Liver (tissue), 9 donors: Measurements from ENCODE around the gene JAGN1. TPM values are rescaled to one million over a fixed set of nuclear protein-coding genes. Genes with fewer than 3 reads are reported as not detected.
"Not testable (repeated sequence)": the region's sequence is repeated elsewhere in the genome, so short reads cannot be mapped to it uniquely, and the experiment has no call there.

Experiments
- DNase-seq: peaks from one replicate; pipeline ENCODE4 v3.0.0-alpha.2; 2017; ENCODE audit warnings: low spot score
- H3K27ac ChIP-seq, 2 donors: one replicate each; pipeline ENCODE4 v1.7.0; 2013; ENCODE audit warnings: inconsistent platforms in 2 of 2, low read length in 2 of 2, control low read depth in 1 of 2, low read depth in 1 of 2, mild to moderate bottlenecking in 1 of 2
- H3K27me3 ChIP-seq, 4 donors: one replicate each; pipeline versions ENCODE4 v1.6.1 to v1.7.0; 2013; ENCODE audit warnings: low read length in 3 of 4, inconsistent platforms in 1 of 4, mild to moderate bottlenecking in 1 of 4, moderate library complexity in 1 of 4; ENCODE audit not compliant: control insufficient read depth in 4 of 4, insufficient read depth in 4 of 4
- H3K36me3 ChIP-seq, 4 donors: one replicate each; pipeline versions ENCODE4 v1.6.1 to v1.7.0; 2013; ENCODE audit warnings: low read length in 3 of 4, mild to moderate bottlenecking in 3 of 4, low read depth in 1 of 4, moderate library complexity in 1 of 4; ENCODE audit not compliant: control insufficient read depth in 4 of 4, insufficient read depth in 3 of 4
- H3K4me1 ChIP-seq, 4 donors: one replicate each; pipeline versions ENCODE4 v1.6.1 to v1.7.0; 2013; ENCODE audit warnings: low read length in 3 of 4, mild to moderate bottlenecking in 3 of 4, moderate library complexity in 1 of 4; ENCODE audit not compliant: control insufficient read depth in 4 of 4, insufficient read depth in 4 of 4
- H3K4me3 ChIP-seq, 3 donors: one replicate each; pipeline versions ENCODE4 v1.6.1 to v1.7.0; 2013; ENCODE audit warnings: low read length in 3 of 3, control low read depth in 1 of 3, low read depth in 1 of 3, mild to moderate bottlenecking in 1 of 3
- H3K9ac ChIP-seq, 2 donors: one replicate each; pipeline ENCODE4 v1.7.0; 2013; ENCODE audit warnings: low read length in 2 of 2, mild to moderate bottlenecking in 2 of 2, moderate library complexity in 2 of 2, control low read depth in 1 of 2, low read depth in 1 of 2
- H3K9me3 ChIP-seq, 4 donors: one replicate each; pipeline versions ENCODE4 v1.6.1 to v1.7.0; 2013; ENCODE audit warnings: low read length in 3 of 4; ENCODE audit not compliant: control insufficient read depth in 4 of 4
- ATF3 ChIP-seq: IDR thresholded peaks from 2 replicates; pipeline ENCODE4 v1.6.1; 2016; ENCODE audit warnings: antibody characterized with exemption
- GABPA ChIP-seq, 2 donors: IDR thresholded peaks in 1 of 2; conservative IDR thresholded peaks in 1 of 2; 2 replicates each; pipeline ENCODE4 v1.6.1; 2016; ENCODE audit warnings: antibody characterized with exemption in 2 of 2, mild to moderate bottlenecking in 1 of 2, moderate library complexity in 1 of 2
- HNF4A ChIP-seq, 2 donors: conservative IDR thresholded peaks; 2 replicates each; pipeline ENCODE4 v1.6.1; 2016; ENCODE audit warnings: antibody characterized with exemption in 2 of 2, mild to moderate bottlenecking in 2 of 2
- HNF4G ChIP-seq: IDR thresholded peaks from 2 replicates; pipeline ENCODE4 v1.6.1; 2016; ENCODE audit warnings: antibody characterized with exemption
- JUND ChIP-seq, 2 donors: IDR thresholded peaks; 2 replicates each; pipeline ENCODE4 v1.6.1; 2016; ENCODE audit warnings: antibody characterized with exemption in 2 of 2
- MAX ChIP-seq: IDR thresholded peaks from 2 replicates; pipeline ENCODE4 v1.6.1; 2016; ENCODE audit warnings: antibody characterized with exemption
- NR2F2 ChIP-seq: IDR thresholded peaks from 2 replicates; pipeline ENCODE4 v1.6.1; 2016; ENCODE audit warnings: antibody characterized with exemption
- REST ChIP-seq: IDR thresholded peaks from 2 replicates; pipeline ENCODE4 v1.6.1; 2016; ENCODE audit warnings: antibody characterized with exemption, mild to moderate bottlenecking
- RXRA ChIP-seq, 2 donors: IDR thresholded peaks; 2 replicates each; pipeline ENCODE4 v1.6.1; 2017 to 2018; ENCODE audit warnings: antibody characterized with exemption in 2 of 2, mild to moderate bottlenecking in 1 of 2
- SP1 ChIP-seq: IDR thresholded peaks from 2 replicates; pipeline ENCODE4 v1.6.1; 2018; ENCODE audit warnings: antibody characterized with exemption, mild to moderate bottlenecking
- YY1 ChIP-seq: IDR thresholded peaks from 2 replicates; pipeline ENCODE4 v1.6.1; 2016; ENCODE audit warnings: antibody characterized with exemption, mild to moderate bottlenecking
- ZBTB33 ChIP-seq: IDR thresholded peaks from 2 replicates; pipeline ENCODE4 v1.6.1; 2016; ENCODE audit warnings: antibody characterized with exemption
- WGBS: extraction: QIAGEN DNeasy Blood & Tissue Kit; methylation state at CpG from one replicate; pipeline ENCODE4 v1.1.7; 2013; 5-methylcytosine and 5-hydroxymethylcytosine counted together
- polyA plus RNA-seq, 2 donors: library from polyadenylated mRNA; stranded (reverse) in 1 of 2; unstranded in 1 of 2; fragments of 200-250 nt in 1 of 2; fragments of >200 nt in 1 of 2; fragmentation: Nextera tagmentation in 1 of 2; extraction: Ambion mirVana in 1 of 2; gene quantifications; one replicate each; pipeline versions ENCODE4 v1.2.1 to v1.2.3, GENCODE V29; 2013 to 2015
- total RNA-seq, 2 donors: library from RNA; depleted of rRNA; stranded (reverse); fragments of >200 nt; gene quantifications; one replicate each; pipeline ENCODE4 v1.2.3, GENCODE V29; 2014
- donor health status: healthy.
- donor health status: healthy.
- donor health status: healthy.
- donor health status: healthy.
- donor health status: healthy.

The JAGN1 gene
- total and polyA plus RNA-seq, 4 donors, result 18.0 to 46.8 (median 30.6) TPM

GRCh38 chr3:9900965-9901415 is 10.6 kb downstream of the JAGN1 start:
- H3K4me1 ChIP-seq, result peaks cover 18 to 52% (median 42%) of the 10 kb centered on the region in 4 donors
- not testable (repeated sequence) for H3K4me3 ChIP-seq, H3K36me3 ChIP-seq, DNase-seq, H3K9me3 ChIP-seq, H3K27me3 ChIP-seq, H3K9ac ChIP-seq
- 39% methylated on average over 6 of the region's 6 CpGs for WGBS
- H3K27ac ChIP-seq, result peak overlapping the region in 1 of 2 donors; percentile 13
- TF ChIP-seq JUND (IDR thresholded peaks at IDR 0.05) (peak in 1 of 2 donors; percentile 26), MAX (peak; percentile 17), SP1 (peak; percentile 80), HNF4A (conservative IDR thresholded peaks at IDR 0.05) (peak; percentile 82 to 92), NR2F2 (peak; percentile 69), HNF4G (peak; percentile 63), RXRA (IDR thresholded peaks at IDR 0.05) (peak; percentile 76 to 78), YY1 (peak; percentile 47)

GRCh38 chr3:9901967-9902366 is 11.6 kb downstream of the JAGN1 start:
- TF ChIP-seq JUND (IDR thresholded peaks at IDR 0.05) (no peak), MAX (no peak), REST (no peak), NR2F2 (no peak), GABPA (IDR thresholded peaks at IDR 0.05 in 1 of 2, conservative IDR thresholded peaks at IDR 0.05 in 1 of 2) (no peak), ATF3 (no peak), SP1 (no peak), ZBTB33 (no peak), HNF4A (conservative IDR thresholded peaks at IDR 0.05) (no peak), HNF4G (no peak)
- Histone ChIP-seq H3K4me1 (peaks cover 15 to 45% (median 40%) of the 10 kb centered on the region in 4 donors), H3K27me3 (no peaks in the 10 kb centered on the region), H3K4me3 (no peak overlapping the region), H3K9me3 (no peaks in the 10 kb centered on the region), H3K27ac (no peak overlapping the region), H3K9ac (no peak overlapping the region), H3K36me3 (no peaks in the 10 kb centered on the region)
- no peak for DNase-seq
- WGBS, result 72% methylated on average over 5 of the region's 5 CpGs
